Pancreas (tissue), 10 donors: ENCODE results near the gene CCDC92B. TPM values are rescaled to one million over a fixed set of nuclear protein-coding genes. Genes with fewer than 3 reads are reported as not detected.

ENCODE experiments used
- ATAC-seq, 4 donors: fragments of 200-7000 bp; cut with Tn5 transposase; one replicate each; pipeline versions ENCODE4 v1.8.0 to v1.9.1; 2020; ENCODE audit warnings: mild to moderate bottlenecking in 4 of 4, moderate library complexity in 4 of 4
- DNase-seq, 6 donors: peaks; one replicate each; pipeline ENCODE4 v3.0.0-alpha.2; 2020
- FAIRE-seq: peaks from 2 replicates; lab custom pipeline; 2012; peaks lifted over from hg19 to GRCh38; lab: Jason Lieb, UNC
- H3K27ac ChIP-seq, 4 donors: fragments of 200-600 bp; sonication (generic); 1 replicate in 3 of 4; 2 replicates in 1 of 4; pipeline versions ENCODE4 v1.5.0 to v1.8.0; 2020
- H3K27me3 ChIP-seq, 4 donors: fragments of 200-600 bp; one replicate each; pipeline ENCODE4 v1.8.0; 2021
- H3K36me3 ChIP-seq, 3 donors: fragments of 200-600 bp; sonication (generic) in 1 of 3; one replicate each; pipeline versions ENCODE4 v1.5.0 to v1.8.0; 2020 to 2021
- H3K4me1 ChIP-seq, 3 donors: fragments of 200-600 bp; one replicate each; pipeline ENCODE4 v1.8.0; 2021
- H3K4me3 ChIP-seq, 4 donors: fragments of 200-600 bp; sonication (generic) in 2 of 4; one replicate each; pipeline versions ENCODE4 v1.5.0 to v1.8.0; 2020 to 2021
- H3K9me3 ChIP-seq, 4 donors: fragments of 200-600 bp; one replicate each; pipeline ENCODE4 v1.8.0; 2021
- CTCF ChIP-seq, 4 donors: fragments of 200-600 bp; sonication (generic) in 3 of 4; IDR thresholded peaks; one replicate each; pipeline versions ENCODE4 v1.5.0 to v1.8.0; 2021; ENCODE audit warnings: antibody characterized with exemption in 4 of 4
- WGBS, 2 donors: extraction: QIAGEN DNeasy Blood & Tissue Kit; methylation state at CpG; one replicate each; pipeline ENCODE4 v1.1.7; 2013; 5-methylcytosine and 5-hydroxymethylcytosine counted together
- intact Hi-C, 3 donors: fragments of 100-400 bp; cut with DNase I; formaldehyde crosslinking; loops; one replicate each; pipeline versions ENCODE4 v1.11.1 to v1.14.2; 2022
- polyA plus RNA-seq, 2 donors: library from polyadenylated mRNA; stranded (reverse); fragments of 200-250 nt; gene quantifications; one replicate each; pipeline ENCODE4 v1.2.3, GENCODE V29; 2013
- total RNA-seq, 6 donors: library from RNA; stranded (reverse); fragmentation: NEBNext Ultra II Directional in 4 of 6; extraction: Animal tissue kit (Norgen Biotek cat#: 25700) in 4 of 6; gene quantifications; one replicate each; pipeline versions ENCODE4 v1.2.1 to v1.2.4, GENCODE V29; 2021 to 2023
- donor health status: healthy with polysubstance abuse.
- donor health status: DM: no; HTN: no; CAD: no; lungs with moderate emphysema.
- donor health status: DM: no; HTN: no; CAD: no.
- donor health status: control.
- donor health status: control.
- donor health status: Bipolar disorder and iron deficiency.
- donor health status: DM: yes; HTN: yes; CAD: no.
- donor health status: DM: no; HTN: no; CAD: no.
- donor health status: DM: no; HTN: no; CAD: no.
- donor health status: DM: yes; HTN: yes; CAD: no.

Gene CCDC92B
- total and polyA plus RNA-seq, 8 donors, result 0.19 to 4.6 (median 0.69) TPM

- DNase-seq, result peak in 1 of 6 donors; percentile 51
- H3K9me3 ChIP-seq, result no peaks in the 10 kb centered on the region
- ATAC-seq, result no peak
- FAIRE-seq, result no peak
- H3K4me1 ChIP-seq, result peaks cover 11 to 23% (median 18%) of the 10 kb centered on the region in 3 donors
- intact Hi-C loops, result no loop called here
- WGBS, 2 donors, result 88 to 93% methylated on average over 15 of the region's 15 CpGs
- H3K4me3 ChIP-seq, result no peak overlapping the region
- H3K36me3 ChIP-seq, result peaks cover 3 to 19% (median 8%) of the 10 kb centered on the region in 3 donors
- H3K27ac ChIP-seq, result no peak overlapping the region
- no peak for TF ChIP-seq CTCF (IDR thresholded peaks at IDR 0.05)
- H3K27me3 ChIP-seq, result no peaks in the 10 kb centered on the region
Observed at GRCh38 chr17:2685696-2686095, 63.8 kb downstream of the CCDC92B start.

- H3K4me3 ChIP-seq, result no peak overlapping the region
- no peak for TF ChIP-seq CTCF (IDR thresholded peaks at IDR 0.05)
- H3K9me3 ChIP-seq, result no peaks in the 10 kb centered on the region
- H3K27ac ChIP-seq, result no peak overlapping the region
- ATAC-seq (no peak), FAIRE-seq (no peak), DNase-seq (peak in 2 of 6 donors; percentile 20 to 49)
- H3K36me3 ChIP-seq, result peaks cover 3 to 23% (median 11%) of the 10 kb centered on the region in 3 donors
- WGBS, 2 donors, result 94% methylated on average over 18 of the region's 18 CpGs
- peaks cover 11 to 23% (median 18%) of the 10 kb centered on the region in 3 donors for H3K4me1 ChIP-seq
- intact Hi-C loops, result no loop called here
- no peaks in the 10 kb centered on the region for H3K27me3 ChIP-seq
Observed at GRCh38 chr17:2684549-2684948, 64.9 kb downstream of the CCDC92B start.

GRCh38 chr17:2683912-2684311 is 65.5 kb downstream of the CCDC92B start:
- no peak overlapping the region for H3K4me3 ChIP-seq
- H3K27me3 ChIP-seq, result no peaks in the 10 kb centered on the region
- peaks cover 3 to 24% (median 11%) of the 10 kb centered on the region in 3 donors for H3K36me3 ChIP-seq
- ATAC-seq, result peak in 3 of 4 donors; percentile 41 to 56 (median 44)
- no peak for TF ChIP-seq CTCF (IDR thresholded peaks at IDR 0.05)
- 26 to 28% methylated on average over 8 of the region's 8 CpGs for WGBS, 2 donors
- no peak overlapping the region for H3K27ac ChIP-seq
- peaks cover 11 to 23% (median 18%) of the 10 kb centered on the region in 3 donors for H3K4me1 ChIP-seq
- no peak for FAIRE-seq
- no peaks in the 10 kb centered on the region for H3K9me3 ChIP-seq
- intact Hi-C loops, result no loop called here
- DNase-seq, result no peak

GRCh38 chr17:2682176-2682938 is 67.1 kb downstream of the CCDC92B start:
- no peak for FAIRE-seq
- peaks cover 3 to 29% (median 11%) of the 10 kb centered on the region in 3 donors for H3K36me3 ChIP-seq

More at GRCh38 chr17:2682176-2682938, 67.1 kb downstream of the CCDC92B start:
- no peak for TF ChIP-seq CTCF (IDR thresholded peaks at IDR 0.05)
- no peak for DNase-seq
- Histone ChIP-seq H3K9me3 (no peaks in the 10 kb centered on the region), H3K27ac (no peak overlapping the region), H3K4me1 (peaks cover 11 to 23% (median 18%) of the 10 kb centered on the region in 3 donors), H3K27me3 (no peaks in the 10 kb centered on the region), H3K4me3 (no peak overlapping the region)
- 28 to 33% methylated on average over 3 of the region's 3 CpGs for WGBS, 2 donors
- no peak for ATAC-seq
- intact Hi-C loops, result no loop called here
